ENCODE measurements around the gene CYTH1.

GRCh38 chr17:78642707-78643106 is 139.4 kb downstream of the CYTH1 start:
- TF ChIP-seq REST (IDR thresholded peaks at IDR 0.05; ENCODE audit: low read depth) (no peak), USF1 (IDR thresholded peaks at IDR 0.05) (no peak), CREB1 (IDR thresholded peaks at IDR 0.05; ENCODE audit: low read depth) (no peak), TEAD4 (IDR thresholded peaks at IDR 0.05) (no peak)

All from Ishikawa (cell line).